GM21717 (cell line): ENCODE measurements around the gene MGMT.

ENCODE experiments used
- ATAC-seq: cut with Tn5 transposase; IDR thresholded peaks from one replicate; pipeline ENCODE4 v1.9.1; 2021; ENCODE audit warnings: mild to moderate bottlenecking, moderate library complexity; ENCODE audit not compliant: unreplicated experiment

MGMT gene

DNA sequence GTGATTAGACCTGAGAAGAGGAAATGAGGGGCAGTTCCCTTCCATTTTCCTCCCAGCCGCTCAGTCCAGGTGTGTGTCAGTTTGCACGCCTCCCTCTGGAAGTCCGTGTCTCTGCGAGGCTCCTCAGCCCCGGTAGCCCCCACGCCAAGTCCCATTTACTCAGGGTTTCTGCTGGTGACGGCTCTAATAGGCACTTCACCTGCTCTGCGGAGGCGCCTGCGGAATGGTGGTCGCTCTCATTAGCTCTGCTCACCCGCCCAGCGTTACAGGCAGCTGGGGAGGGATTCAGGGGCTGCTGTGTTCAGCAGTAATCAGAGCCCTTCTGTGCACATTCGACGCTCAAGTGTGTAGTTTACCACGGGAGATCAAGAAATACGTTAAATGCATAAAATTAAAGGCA, 179.9 kb downstream of the MGMT start:
- ATAC-seq, result no peak

DNA sequence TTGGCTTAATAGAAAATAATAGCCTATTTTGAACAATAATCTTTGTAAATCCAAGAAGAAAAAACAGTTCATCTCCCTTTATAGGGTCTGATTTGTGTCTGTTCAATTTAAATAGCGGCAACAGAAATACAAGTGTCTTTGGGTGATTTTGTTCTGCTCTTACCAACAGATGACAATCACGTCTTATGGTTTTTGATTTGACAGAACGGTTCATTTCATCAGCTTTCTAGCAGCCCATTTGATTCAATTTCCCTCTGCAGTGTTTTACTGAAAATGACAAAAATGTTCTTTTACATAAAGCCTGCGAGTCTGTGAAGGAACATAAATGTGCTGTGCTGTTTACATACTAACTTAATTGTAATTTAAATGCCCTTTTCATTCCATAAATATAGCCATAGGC, 180.5 kb downstream of the MGMT start:
- no peak for ATAC-seq

DNA sequence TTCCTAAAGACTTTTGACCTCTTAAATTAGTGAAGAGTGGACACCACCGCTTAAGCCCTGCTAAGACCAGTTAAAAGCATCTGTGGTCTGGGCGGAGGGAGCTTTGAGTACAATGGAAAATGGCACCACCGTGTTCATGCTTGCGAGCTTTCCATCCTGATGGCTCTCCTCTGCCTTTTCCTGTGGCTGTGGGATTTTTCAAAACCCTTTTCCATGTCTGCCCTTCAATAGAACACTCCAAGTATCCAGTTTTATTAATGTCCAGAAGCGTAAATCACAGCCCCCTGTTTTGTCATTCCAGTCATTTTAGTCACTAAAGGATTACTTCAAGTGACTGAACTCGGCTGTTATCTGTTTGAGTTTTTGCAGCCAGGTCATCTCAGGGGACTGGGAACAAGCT, 181.8 kb downstream of the MGMT start:
- no peak for ATAC-seq

DNA sequence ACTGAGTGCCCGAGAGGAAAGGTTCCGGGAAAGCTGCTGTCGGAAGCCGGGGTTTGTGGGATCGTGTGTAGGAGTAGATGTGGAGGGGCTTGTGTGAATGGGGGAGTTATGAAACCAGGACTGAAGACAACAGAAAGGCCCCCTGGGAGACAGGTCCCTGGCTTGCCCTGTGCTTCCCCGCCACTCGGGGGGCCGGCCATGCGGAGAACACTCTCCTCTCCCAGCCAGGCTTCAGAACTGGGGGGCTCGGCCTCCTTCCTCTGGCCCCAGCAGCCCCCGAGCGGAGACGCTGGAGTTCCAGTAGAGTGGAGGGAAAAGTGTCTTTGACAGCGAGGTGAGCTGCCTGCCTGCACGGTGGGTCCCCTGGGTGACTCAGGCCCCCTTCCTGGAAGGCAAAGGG, 185.0 kb downstream of the MGMT start:
- no peak for ATAC-seq

DNA sequence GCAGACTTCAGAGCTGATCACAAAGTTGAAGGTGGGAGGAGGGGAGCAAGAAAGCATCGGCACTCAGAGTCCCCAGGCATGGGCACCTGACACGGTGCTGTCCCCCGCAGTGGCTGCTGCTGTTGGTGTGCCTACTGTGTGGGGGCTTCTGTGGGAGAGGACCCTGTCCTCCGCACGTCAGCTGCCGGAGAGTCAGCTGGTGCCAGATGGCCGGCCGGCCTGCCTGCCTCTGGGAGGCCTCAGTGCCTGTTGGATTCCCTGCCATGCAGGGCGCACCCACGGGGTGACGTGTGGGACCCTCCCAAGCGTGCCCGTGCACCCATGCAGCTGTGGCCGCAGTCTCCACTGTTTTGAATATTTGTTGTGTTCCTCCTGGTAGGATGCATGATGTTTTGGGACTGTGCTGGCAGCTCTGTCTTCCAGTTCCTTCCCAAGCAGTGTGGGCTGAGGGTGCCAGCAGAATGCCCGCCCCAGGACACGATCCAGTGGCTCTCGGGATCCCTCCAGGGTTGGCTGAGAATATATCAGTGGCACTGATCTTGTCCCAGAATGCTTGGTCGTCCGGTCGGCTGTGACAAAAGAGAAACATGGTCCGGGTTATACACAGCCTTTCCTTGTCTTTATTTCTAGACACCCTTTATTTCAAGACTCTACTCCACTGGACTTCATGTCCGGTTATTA, 185.6 kb downstream of the MGMT start:
- ATAC-seq, result no peak

DNA sequence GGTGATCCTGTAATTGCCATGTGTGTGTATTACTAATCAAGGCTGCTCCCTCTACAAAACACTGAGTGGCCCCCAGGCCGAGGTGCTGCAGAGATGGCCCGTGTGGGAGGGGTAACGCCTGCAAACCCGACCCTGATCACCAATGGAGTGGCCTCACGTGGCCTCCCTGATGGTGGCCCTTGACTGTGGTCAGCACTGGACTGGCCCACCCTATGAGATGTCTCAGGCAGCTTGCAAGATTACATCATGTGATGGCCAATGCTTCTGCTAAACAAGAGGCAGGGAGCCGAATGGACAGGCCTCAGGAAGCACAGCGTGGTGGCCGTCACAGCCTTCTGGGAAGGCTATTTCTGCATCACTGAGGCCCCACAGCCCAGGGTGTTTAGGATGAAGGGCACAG, 186.4 kb downstream of the MGMT start:
- ATAC-seq, result no peak

DNA sequence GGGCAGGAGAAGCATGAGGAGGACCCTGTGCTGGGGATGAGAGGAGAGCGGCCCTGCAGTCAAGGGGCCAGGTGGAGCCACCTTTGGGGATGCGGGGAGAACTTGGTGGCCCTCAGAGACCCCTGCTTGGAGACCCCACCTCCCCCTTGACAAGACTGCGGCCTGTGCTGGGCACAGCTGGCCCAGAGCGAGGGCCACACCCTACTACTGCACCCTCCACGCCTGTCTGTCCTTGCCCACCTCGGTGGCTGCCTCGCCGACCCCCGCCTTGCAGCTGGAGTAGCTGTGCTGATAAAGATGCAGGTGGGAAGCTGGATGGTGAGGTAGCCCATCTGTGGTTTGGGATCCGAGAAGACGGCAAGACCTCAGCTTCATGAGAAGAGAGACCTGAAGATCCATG, 186.8 kb downstream of the MGMT start:
- no peak for ATAC-seq

DNA sequence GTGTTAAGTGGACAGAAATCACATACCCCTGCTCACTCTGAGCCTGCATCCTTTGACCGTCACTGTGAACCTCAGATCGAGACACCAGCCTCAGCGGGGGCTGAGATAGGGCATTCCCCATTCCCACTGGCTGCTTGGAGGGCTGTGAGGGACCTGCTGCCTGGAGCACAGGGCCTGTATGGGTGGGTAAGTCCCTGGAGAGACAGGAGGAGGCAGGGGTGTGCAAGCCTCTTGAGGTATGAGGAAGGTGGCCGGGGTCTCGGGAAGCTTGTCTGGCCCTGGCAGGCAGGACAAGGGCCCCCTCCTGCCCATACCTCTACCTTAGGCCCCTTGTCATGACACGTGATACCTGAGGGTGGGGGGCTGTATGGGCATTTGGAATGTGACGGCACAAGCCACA, 187.4 kb downstream of the MGMT start:
- ATAC-seq, result no peak

DNA sequence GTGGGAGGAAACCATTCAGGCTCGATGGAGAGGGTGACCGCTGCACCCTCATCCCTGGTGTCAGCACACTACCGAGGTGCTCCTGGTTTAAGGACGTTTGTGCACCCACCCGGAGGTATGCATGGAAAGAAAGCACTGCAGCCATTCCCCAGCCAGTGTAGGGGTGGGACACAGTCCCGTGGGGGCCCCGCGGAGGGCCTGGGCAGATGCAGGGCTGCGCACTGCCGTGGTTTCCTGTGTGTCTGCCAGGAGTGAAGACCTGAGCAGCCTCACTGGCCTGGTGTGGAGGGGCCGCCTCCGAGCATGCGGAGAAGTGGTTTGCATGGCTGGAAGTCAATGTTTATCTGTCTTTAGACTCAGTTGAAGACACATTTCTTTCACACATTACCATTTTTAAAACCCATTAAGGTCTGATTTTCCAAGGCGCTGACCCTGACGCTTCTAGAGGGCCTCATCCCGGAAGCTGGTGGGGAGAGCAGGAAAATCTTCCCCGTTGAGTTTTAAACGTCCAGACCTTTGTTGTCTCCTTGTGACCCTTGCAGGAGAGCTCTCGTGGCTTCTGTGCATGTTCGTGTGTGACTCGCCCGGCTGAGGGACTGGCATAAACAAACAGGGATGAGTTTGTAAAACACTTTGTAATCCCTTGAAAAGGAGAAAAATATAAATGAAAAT, 188.1 kb downstream of the MGMT start:
- ATAC-seq, result no peak

DNA sequence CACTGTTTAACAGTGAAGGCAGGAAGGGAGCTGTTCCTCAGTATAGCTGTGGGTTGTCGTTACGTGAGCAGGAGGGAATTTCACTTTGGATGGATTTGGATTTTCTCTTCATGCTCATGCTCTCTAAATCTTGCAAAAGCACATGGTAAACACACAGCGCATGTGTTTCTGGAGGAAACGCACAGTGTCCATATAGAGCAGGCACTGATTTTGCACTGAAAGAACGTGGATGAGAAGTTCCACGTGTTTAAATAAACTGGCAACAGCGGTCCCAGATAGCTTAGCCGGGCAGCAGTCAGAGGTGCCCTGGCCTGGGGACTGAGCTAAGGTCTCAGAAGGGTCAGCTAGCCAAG, 188.6 kb downstream of the MGMT start:
- no peak for ATAC-seq

DNA sequence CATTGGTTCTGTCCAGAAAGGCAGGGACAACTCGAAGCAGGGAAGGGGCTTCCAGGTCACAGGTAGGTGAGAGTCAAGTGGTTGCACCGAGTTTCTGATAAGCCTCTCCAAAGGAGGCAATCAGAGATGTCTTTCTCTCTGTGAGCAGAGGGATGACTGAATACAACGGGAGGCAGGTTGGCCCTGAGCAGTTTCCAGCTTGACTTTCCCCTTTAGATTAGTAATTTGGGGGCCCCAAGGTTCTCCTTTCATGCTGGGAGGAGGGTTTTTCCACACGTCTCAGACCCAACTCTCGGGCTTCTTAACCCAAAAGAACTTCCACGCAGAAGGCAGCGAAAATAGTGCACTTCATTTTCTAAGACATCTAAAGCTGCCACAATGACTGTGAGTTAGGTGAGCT, 189.6 kb downstream of the MGMT start:
- ATAC-seq, result no peak

DNA sequence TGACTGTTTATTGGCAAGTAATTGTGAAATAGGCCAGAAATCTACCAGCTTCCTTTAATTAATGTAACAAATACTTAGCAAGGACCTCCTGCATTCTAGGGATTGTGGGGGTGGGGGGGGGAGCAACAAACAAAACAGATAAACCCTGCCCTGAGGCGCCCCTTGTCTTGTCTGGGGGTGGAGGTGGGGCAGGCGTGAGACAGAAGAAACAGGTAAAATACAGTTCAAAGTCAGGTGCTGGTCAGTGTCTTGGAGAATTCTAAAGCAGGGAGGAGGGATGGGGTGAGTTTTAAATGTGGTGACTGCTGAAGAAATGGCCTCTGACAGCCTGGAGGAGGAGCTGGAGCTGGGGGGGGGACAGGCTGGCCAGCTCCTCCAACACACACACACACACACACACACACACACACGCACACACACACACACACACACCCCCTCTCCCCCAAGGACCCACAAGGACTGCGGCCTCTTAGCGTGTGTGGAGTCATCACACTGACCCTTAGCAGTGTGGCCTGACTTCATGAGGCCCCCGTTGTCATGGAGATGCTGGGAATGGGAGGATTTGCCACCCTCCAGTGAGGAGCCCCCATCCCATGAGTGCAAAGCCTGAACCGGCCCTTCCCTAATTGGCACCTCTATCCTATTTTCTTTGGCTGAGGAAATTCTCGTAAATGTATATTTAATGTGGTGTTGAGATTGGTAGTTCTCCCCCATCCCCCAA, 190.4 kb downstream of the MGMT start:
- ATAC-seq, result no peak

DNA sequence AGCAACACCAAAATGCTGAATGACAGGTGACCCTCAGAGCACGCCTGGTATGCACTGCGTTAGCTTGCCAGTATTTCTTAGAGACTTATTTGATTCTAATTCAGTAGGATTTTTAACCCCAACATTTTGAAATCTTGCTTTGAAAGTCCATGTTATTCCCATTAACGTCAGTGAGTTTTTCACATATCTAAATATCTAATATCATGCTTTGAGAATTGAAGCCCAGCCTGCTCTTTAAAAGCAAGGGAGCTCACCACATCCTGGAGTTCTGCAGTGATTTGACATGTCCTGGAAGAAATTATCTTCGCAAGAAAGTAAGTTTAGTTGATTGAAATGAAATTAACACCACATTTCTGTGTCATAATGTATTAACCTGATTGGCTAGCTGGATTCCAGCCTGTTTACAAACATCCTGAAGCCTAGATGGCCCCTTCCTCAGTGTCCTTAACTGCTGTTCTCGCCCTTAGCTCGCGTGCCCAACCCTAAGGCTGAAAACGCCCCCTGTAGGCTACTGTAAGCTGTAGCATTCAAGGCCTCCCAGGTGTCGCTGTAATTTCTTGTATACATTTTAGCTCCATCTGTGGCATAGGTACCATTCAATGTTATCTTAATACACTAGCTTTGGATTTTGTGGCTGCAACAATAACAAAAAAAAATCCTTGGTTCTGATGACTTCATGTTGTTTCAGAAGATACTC, 191.5 kb downstream of the MGMT start:
- ATAC-seq, result no peak

DNA sequence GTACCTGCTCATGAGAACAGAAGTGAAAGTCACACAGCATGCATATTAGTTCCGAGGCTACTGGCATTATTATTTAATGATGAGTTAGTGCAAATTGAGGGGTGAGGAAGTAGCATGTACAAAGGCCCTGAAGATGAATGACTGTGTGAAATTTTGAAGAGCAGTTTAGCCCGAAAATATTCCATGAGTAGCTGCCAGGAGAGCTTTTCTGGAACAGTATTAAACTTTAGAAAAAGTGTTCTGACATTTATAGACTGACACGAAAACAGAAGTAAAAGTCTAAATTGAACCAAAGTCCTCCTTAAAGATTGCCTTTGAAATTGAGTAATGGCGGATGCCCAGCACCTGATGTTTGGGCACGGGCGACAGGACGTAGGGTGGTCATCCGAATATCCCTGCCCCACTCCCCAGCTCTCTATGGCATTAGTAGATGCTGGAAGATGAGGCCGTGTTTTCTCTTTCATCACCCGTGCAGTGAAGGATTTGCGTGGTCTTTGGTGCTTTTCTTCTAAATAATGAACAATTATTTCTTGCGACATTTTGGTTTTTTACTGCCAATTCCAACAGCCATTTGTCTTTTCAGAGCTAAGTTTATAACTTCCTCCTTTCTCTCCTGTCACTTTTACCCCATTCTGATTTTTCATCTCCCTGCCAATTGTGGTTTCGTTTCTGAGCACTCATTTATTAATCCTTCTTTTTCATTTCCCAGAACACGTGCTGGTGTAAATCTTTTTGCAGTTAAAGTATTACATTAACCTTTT, 192.6 kb downstream of the MGMT start:
- no peak for ATAC-seq

DNA sequence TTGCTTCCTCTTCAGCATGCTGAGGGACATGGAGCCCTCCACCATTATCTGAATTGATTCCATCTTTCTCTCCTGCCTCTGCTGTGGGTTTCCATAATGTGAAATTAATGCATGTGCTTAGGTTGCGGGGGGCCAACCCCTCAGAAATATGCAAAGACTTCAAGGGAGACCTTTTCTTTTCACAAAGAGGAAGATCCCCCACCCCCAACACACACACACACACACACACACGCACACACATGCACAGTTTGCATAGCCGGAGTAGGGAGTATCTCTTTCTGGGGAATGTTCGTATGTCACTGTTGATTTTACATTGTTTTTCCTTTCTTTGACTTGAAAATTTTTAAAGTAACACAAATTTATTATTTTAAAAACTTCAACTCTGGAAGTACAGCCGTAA, 193.5 kb downstream of the MGMT start:
- no peak for ATAC-seq

DNA sequence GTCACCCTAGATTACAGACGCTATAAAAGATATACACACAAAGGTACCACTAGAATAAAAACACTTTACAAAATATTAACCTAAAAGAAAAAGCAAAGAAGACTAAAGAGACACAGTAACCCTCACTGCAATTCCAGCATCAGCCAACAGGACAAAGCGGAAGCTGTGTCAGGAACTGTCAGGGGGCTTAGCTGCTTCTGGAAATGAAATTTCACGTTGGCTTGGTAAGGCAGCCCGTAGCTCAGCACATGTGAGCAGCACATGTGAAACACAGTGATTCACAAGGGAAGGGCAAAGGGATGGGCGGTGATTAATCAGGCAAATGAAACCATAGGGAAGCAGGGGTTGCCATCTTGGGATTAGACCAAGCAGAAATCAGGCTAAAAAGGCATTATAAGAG, 195.4 kb downstream of the MGMT start:
- no peak for ATAC-seq

DNA sequence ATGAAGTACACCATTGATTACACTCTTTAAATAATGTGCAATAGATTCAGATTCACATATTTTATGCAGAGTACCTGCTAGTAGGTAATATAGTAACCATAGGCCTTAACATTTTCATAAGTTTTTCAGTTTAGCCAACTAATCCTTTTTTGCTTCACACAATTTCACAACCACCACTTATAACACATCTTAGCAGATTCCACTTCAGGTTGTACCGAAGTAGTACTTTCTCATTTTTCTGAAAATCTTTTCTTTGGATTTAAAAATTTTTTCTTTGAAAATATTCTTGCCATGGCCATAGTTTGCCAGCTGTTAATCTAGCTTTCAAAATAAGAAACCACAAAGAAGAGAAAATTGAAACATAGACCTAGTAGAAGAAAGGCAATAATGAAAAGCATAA, 203.1 kb downstream of the MGMT start:
- ATAC-seq, result no peak

DNA sequence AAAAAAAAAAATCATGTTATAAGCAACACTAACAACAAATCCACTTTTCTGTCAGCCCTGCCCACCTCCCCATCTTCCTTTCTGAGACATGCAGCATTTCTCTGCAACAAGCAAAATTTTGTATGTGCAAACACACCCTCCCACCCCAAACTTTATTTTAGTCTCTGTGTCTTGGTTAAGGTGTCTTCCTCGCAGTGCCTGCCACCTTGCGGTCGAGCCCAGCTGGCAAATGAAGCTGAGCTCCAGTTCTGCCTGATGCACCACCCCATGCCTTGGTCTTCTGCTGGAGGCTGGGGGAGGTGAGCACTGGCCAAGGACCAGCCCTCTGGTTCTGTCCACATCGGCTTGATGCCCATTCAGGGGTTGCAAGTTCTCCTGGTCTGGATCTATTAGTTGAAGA, 206.3 kb downstream of the MGMT start:
- no peak for ATAC-seq

DNA sequence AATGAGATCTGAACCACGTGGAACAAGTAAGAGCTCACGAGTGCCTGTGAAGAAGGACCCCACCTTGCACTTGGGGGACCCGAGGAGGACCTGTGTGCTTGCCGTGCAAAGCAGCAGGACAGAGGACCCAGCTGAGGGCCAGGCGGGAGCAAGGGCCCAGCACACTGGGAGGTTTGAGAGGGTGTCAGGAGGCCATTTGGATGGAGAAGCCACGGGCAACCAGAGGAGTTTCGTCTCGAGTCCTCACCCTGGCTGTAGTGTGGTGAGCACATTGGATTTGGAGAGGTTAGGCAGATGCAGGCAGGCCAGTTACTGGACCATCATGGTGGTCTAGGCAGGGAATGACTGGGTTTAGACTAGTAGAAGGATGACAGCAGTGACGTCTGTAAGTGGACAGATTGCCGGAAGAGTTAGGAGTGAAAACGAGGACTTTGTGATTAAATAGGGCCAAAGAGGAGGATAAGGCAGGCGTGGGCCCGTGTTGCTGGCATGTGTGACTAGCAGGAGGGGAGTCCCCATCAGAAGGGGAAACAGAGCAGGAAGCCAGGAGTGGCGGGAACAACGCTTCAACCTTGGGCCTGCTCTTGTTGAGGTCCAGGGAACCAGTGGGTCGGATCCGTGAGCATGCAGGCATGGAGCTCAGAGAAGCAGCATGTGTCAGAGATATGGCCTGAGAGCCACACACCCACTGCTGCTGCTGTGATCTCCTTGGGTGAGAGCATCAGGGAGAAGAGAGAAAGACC, 208.2 kb downstream of the MGMT start:
- ATAC-seq, result no peak

DNA sequence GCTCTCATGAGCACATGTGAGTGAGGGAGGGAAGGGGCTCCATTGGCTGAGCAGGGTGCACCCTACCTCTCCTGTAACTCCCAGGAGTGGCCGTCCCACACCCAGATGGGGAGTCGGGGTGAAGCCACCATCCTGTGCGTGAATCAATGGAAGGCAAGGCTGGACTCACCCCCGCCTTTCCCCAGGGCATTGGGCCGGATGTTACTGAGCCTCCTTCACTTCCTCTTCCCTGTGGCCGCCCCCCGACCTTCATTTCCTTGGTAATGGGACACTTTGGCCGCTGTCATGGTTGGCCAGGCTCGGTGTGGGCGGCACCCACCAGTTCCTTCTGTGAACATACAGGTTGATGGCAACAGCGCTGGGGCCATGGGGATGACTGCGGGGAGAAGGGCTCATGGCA, 209.0 kb downstream of the MGMT start:
- no peak for ATAC-seq
